ENCODE results near the gene ZNF528.
A peak's percentile ranks its signal among the peaks of the same experiment; 100 is the strongest.

ZNF528 gene

GRCh38 chr19:52397310-52398080 is at the start of gene ZNF528:
Gene ZNF528, plus strand, starts transcription at chr19:52397849. Its CDS starts 4,165 bp downstream, at chr19:52402014.
- FAIRE-seq (peak; percentile 14), DNase-seq (ENCODE audit: low spot score) (peak; percentile 74)

GRCh38 chr19:52351512-52351911 is 46.1 kb upstream of the ZNF528 start:
- DNase-seq (ENCODE audit: low spot score) (no peak), FAIRE-seq (no peak)

GRCh38 chr19:52366414-52366824 is 31.2 kb upstream of the ZNF528 start:
- FAIRE-seq, result no peak
- DNase-seq (ENCODE audit: low spot score), result no peak

GRCh38 chr19:52369559-52370340 is 27.9 kb upstream of the ZNF528 start, which contains the start of gene ZNF880:
Gene ZNF880, plus strand, starts transcription at chr19:52369923. Its CDS starts 43 bp downstream, at chr19:52369966.
- FAIRE-seq (no peak), DNase-seq (ENCODE audit: low spot score) (no peak)

- no peak for DNase-seq (ENCODE audit: low spot score)
- FAIRE-seq, result no peak
Measured at GRCh38 chr19:52370341-52370710, 27.3 kb upstream of the ZNF528 start.

GRCh38 chr19:52391135-52391534 is 6.5 kb upstream of the ZNF528 start:
- no peak for FAIRE-seq

GRCh38 chr19:52398081-52398441 is 412 bp downstream of the ZNF528 start:
- FAIRE-seq, result no peak
- DNase-seq (ENCODE audit: low spot score), result no peak

More at GRCh38 chr19:52391135-52391534, 6.5 kb upstream of the ZNF528 start:
- no peak for DNase-seq (ENCODE audit: low spot score)

- no peak for DNase-seq (ENCODE audit: low spot score)
- FAIRE-seq, result no peak
Measured at GRCh38 chr19:52410276-52410675, 12.6 kb downstream of the ZNF528 start.

- FAIRE-seq (no peak), DNase-seq (ENCODE audit: low spot score) (no peak)
Measured at GRCh38 chr19:52415711-52416110, 18.1 kb downstream of the ZNF528 start.

- no peak for FAIRE-seq
- no peak for DNase-seq (ENCODE audit: low spot score)
Measured at GRCh38 chr19:52428937-52429336, 31.3 kb downstream of the ZNF528 start, which contains the start of gene ZNF534. Gene ZNF534, plus strand, starts transcription at chr19:52429148. Its CDS starts 2,327 bp downstream, at chr19:52431475.

GRCh38 chr19:52442179-52442578 is 44.5 kb downstream of the ZNF528 start:
- DNase-seq (ENCODE audit: low spot score) (no peak), FAIRE-seq (no peak)

GRCh38 chr19:52444506-52444905 is 46.9 kb downstream of the ZNF528 start:
- FAIRE-seq (no peak), DNase-seq (ENCODE audit: low spot score) (no peak)

GRCh38 chr19:52451241-52451640 is 53.6 kb downstream of the ZNF528 start:
- no peak for FAIRE-seq
- DNase-seq (ENCODE audit: low spot score), result no peak

- DNase-seq (ENCODE audit: low spot score), result no peak
- no peak for FAIRE-seq
Measured at GRCh38 chr19:52453324-52454094, 55.9 kb downstream of the ZNF528 start, which contains the start of gene ZNF578. Gene ZNF578, plus strand, starts transcription at chr19:52453553. Its CDS starts 48,293 bp downstream, at chr19:52501846.

- DNase-seq (ENCODE audit: low spot score) (no peak), FAIRE-seq (no peak)
Measured at GRCh38 chr19:52464798-52465470, 67.3 kb downstream of the ZNF528 start.
